Mucosa of gallbladder (tissue), 1 donor: ENCODE measurements around the gene NEK8. TPM values are rescaled to one million over a fixed set of nuclear protein-coding genes. Genes with fewer than 3 reads are reported as not detected.
"Not testable (repeated sequence)": the region's sequence is repeated elsewhere in the genome, so short reads cannot be mapped to it uniquely, and the experiment has no call there.

Experiments used
- DNase-seq: peaks from one replicate; pipeline ENCODE4 v3.0.0-alpha.2; 2020; ENCODE audit warnings: low spot score
- total RNA-seq: library from RNA; stranded (reverse); gene quantifications from one replicate; pipeline ENCODE4 v1.2.1, GENCODE V29; 2021
- donor health status: DM: no; HTN: no; CAD: no.

Gene NEK8
- total RNA-seq, 1 donor from 2014 or later: 8.1 TPM

GRCh38 chr17:28710861-28711722 is 17.5 kb upstream of the NEK8 start:
- DNase-seq: peak; percentile 92

GRCh38 chr17:28711723-28712031 is 16.9 kb upstream of the NEK8 start, which contains the start of gene PROCA1:
Gene PROCA1 (minus strand): TSS chr17:28711888. CDS start chr17:28711660, 228 bp downstream.
- no peak for DNase-seq

- DNase-seq: no peak
Observed at GRCh38 chr17:28712032-28712704, 16.4 kb upstream of the NEK8 start.

GRCh38 chr17:28712705-28713415 is 15.7 kb upstream of the NEK8 start:
- DNase-seq: no peak

- DNase-seq: no peak
Observed at GRCh38 chr17:28714281-28714680, 14.3 kb upstream of the NEK8 start.

GRCh38 chr17:28715217-28715616 is 13.4 kb upstream of the NEK8 start:
- no peak for DNase-seq

GRCh38 chr17:28716740-28717577 is 11.6 kb upstream of the NEK8 start:
- no peak for DNase-seq

- DNase-seq: peak; percentile 54
Observed at GRCh38 chr17:28717578-28718332, 10.8 kb upstream of the NEK8 start, which contains the start of gene RAB34. Gene RAB34 (minus strand): TSS chr17:28717868. CDS start chr17:28717266, 602 bp downstream.

GRCh38 chr17:28718333-28719020 is 10.1 kb upstream of the NEK8 start:
- no peak for DNase-seq

GRCh38 chr17:28719021-28719433 is 9.6 kb upstream of the NEK8 start:
- no peak for DNase-seq

- no peak for DNase-seq
Observed at GRCh38 chr17:28720247-28720996, 8.2 kb upstream of the NEK8 start.

GRCh38 chr17:28720997-28721329 is 7.6 kb upstream of the NEK8 start:
- not testable (repeated sequence) for DNase-seq

GRCh38 chr17:28722417-28723158 is 6.0 kb upstream of the NEK8 start:
- no peak for DNase-seq

- no peak for DNase-seq
Observed at GRCh38 chr17:28723159-28723835, 5.3 kb upstream of the NEK8 start.

- not testable (repeated sequence) for DNase-seq
Observed at GRCh38 chr17:28723836-28724499, 4.6 kb upstream of the NEK8 start.

- DNase-seq: no peak
Observed at GRCh38 chr17:28724500-28725165, 4.0 kb upstream of the NEK8 start.

GRCh38 chr17:28725166-28725659 is 3.4 kb upstream of the NEK8 start:
- DNase-seq: no peak
